Parathyroid adenoma (tissue), 2 donors: Measurements from ENCODE around the gene CLNK.

Experiments
- H2AFZ ChIP-seq: fragments of 300-600 bp; sonication (generic); one replicate; pipeline ENCODE4 v1.7.0; 2017; ENCODE audit warnings: antibody characterized with exemption, mild to moderate bottlenecking
- H3K27ac ChIP-seq: fragments of 300-600 bp; sonication (generic); one replicate; pipeline ENCODE4 v1.7.0; 2017
- H3K27me3 ChIP-seq: fragments of 300-600 bp; sonication (generic); one replicate; pipeline ENCODE4 v1.7.0; 2017; ENCODE audit warnings: low read length; ENCODE audit not compliant: control insufficient read depth, insufficient read depth
- H3K36me3 ChIP-seq: fragments of 300-600 bp; sonication (generic); one replicate; pipeline ENCODE4 v1.7.0; 2017; ENCODE audit warnings: low read length; ENCODE audit not compliant: control insufficient read depth, insufficient read depth
- H3K4me1 ChIP-seq: fragments of 300-600 bp; sonication (generic); one replicate; pipeline ENCODE4 v1.7.0; 2017; ENCODE audit warnings: control low read depth
- H3K4me2 ChIP-seq: fragments of 300-600 bp; sonication (generic); one replicate; pipeline ENCODE4 v1.7.0; 2017; ENCODE audit warnings: low read length
- H3K4me3 ChIP-seq: fragments of 300-600 bp; sonication (generic); one replicate; pipeline ENCODE4 v1.7.0; 2017; ENCODE audit warnings: low read depth, low read length
- H3K79me2 ChIP-seq: fragments of 300-600 bp; sonication (generic); one replicate; pipeline ENCODE4 v1.7.0; 2017; ENCODE audit warnings: control low read depth
- H3K9ac ChIP-seq: fragments of 300-600 bp; sonication (generic); one replicate; pipeline ENCODE4 v1.7.0; 2017; ENCODE audit warnings: mild to moderate bottlenecking
- H3K9me3 ChIP-seq: fragments of 300-600 bp; sonication (generic); one replicate; pipeline ENCODE4 v1.7.0; 2017; ENCODE audit warnings: low read length; ENCODE audit not compliant: control insufficient read depth
- TF ChIP-seq, protein P1 (sequence below): fragments of 300-600 bp; sonication (generic); IDR thresholded peaks from one replicate; pipeline ENCODE4 v1.7.0; 2017; ENCODE audit warnings: antibody characterized with exemption, mild to moderate bottlenecking
- donor health status: primary hyperparathyroidism.

The CLNK gene, protein sequence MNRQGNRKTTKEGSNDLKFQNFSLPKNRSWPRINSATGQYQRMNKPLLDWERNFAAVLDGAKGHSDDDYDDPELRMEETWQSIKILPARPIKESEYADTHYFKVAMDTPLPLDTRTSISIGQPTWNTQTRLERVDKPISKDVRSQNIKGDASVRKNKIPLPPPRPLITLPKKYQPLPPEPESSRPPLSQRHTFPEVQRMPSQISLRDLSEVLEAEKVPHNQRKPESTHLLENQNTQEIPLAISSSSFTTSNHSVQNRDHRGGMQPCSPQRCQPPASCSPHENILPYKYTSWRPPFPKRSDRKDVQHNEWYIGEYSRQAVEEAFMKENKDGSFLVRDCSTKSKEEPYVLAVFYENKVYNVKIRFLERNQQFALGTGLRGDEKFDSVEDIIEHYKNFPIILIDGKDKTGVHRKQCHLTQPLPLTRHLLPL

DNA sequence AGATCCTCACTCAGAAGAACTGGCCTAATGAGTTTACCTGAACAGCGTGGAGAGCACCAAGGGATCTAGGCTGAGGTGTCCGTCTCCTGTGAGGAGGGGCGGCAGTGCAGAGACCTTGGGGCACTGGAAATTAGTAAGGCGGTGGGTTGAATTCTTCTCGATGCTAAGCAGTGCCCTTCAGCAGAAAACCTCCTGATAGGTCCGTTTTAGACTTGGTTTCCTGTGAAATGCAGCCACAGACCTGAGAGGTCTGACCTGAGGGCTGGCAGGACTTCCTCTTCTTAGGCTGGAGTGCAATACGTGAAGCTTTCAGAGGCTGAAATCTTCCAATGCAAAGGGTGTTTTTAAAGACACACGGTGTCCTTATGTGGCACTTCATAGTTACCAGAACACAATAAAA lies at the start of gene CLNK:
CLNK (minus strand) TSS at position 138 of the 400 bp plus-strand sequence. CDS start 16,899 bp downstream, outside the sequence.
- no peak within 1 kb of the TSS for H3K9ac ChIP-seq
- no peaks in the 10 kb centered on the region for H3K36me3 ChIP-seq
- TF ChIP-seq, protein P1, sequence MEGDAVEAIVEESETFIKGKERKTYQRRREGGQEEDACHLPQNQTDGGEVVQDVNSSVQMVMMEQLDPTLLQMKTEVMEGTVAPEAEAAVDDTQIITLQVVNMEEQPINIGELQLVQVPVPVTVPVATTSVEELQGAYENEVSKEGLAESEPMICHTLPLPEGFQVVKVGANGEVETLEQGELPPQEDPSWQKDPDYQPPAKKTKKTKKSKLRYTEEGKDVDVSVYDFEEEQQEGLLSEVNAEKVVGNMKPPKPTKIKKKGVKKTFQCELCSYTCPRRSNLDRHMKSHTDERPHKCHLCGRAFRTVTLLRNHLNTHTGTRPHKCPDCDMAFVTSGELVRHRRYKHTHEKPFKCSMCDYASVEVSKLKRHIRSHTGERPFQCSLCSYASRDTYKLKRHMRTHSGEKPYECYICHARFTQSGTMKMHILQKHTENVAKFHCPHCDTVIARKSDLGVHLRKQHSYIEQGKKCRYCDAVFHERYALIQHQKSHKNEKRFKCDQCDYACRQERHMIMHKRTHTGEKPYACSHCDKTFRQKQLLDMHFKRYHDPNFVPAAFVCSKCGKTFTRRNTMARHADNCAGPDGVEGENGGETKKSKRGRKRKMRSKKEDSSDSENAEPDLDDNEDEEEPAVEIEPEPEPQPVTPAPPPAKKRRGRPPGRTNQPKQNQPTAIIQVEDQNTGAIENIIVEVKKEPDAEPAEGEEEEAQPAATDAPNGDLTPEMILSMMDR = no peak
- no peaks in the 10 kb centered on the region for H3K4me1 ChIP-seq
- no peak within 1 kb of the TSS for H2AFZ ChIP-seq
- no peak within 1 kb of the TSS for H3K27ac ChIP-seq
- no peaks in the 10 kb centered on the region for H3K79me2 ChIP-seq
- H3K9me3 ChIP-seq = no peaks in the 10 kb centered on the region
- H3K4me2 ChIP-seq = no peak within 1 kb of the TSS
- no peak within 1 kb of the TSS for H3K4me3 ChIP-seq
- H3K27me3 ChIP-seq = no peaks in the 10 kb centered on the region

DNA sequence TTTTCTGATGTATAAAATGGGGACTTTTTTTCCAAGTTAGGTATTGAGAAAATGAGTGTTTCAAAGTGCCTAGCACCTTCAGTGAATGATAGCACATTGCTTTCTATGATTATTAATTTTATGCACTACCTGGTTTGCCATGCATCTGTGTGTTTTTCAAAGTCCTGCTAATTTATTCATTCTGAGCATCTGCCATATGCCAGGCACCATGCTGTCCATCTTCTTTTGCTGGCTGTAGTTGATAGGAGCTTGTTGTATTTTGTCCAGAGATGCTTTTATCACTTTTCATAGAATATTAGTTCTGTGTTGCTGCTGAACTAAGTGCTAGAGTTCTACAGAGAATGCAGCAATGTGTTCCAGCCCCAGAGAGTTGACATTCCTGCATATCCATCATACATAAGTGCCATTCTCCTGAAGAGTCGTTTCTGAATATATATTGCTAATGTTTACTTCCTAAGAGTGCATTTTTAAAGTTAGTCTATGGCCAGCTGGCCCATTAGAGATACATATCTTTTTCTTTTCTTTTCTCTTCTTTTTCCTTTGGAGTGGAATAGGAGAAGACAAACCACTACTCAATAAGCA lies 49.0 kb upstream of the CLNK start:
- Histone ChIP-seq H3K4me2 (no peak overlapping the region), H3K4me1 (no peaks in the 10 kb centered on the region), H3K79me2 (no peaks in the 10 kb centered on the region), H3K27ac (no peak overlapping the region), H3K4me3 (no peak overlapping the region), H3K9ac (no peak overlapping the region), H3K36me3 (no peaks in the 10 kb centered on the region), H2AFZ (no peak overlapping the region), H3K27me3 (no peaks in the 10 kb centered on the region), H3K9me3 (no peaks in the 10 kb centered on the region)
- TF ChIP-seq, protein P1 = no peak

DNA sequence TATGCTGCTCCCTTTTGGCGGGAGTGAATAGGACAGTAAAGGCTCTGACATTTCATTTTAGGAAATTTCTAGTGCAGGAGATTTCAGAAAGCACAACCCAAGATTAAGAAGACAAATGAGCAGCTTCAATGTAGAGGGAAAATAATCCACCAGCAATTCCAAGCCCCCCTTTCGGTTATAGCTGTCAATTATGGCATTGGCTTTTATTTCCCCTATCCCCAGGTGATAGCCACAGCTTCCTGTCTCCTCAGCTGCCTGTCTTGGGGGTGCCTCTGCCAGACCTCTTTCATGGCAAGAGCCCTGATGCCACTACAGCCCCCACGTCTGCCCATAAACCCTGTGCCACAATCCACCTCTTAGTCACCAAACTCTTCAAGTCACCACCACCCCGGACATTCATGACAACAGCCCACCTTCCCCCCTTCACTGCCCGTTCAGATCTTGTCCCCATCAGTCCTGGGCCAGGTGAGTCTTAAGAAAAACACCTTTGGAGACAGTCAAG lies 48.4 kb upstream of the CLNK start:
- H2AFZ ChIP-seq = no peak overlapping the region
- TF ChIP-seq, protein P1 = no peak
- no peaks in the 10 kb centered on the region for H3K9me3 ChIP-seq
- H3K79me2 ChIP-seq = no peaks in the 10 kb centered on the region
- H3K4me2 ChIP-seq = no peak overlapping the region
- no peaks in the 10 kb centered on the region for H3K36me3 ChIP-seq
- H3K4me3 ChIP-seq = no peak overlapping the region
- H3K4me1 ChIP-seq = no peaks in the 10 kb centered on the region
- H3K27ac ChIP-seq = no peak overlapping the region
- no peak overlapping the region for H3K9ac ChIP-seq
- H3K27me3 ChIP-seq = no peaks in the 10 kb centered on the region

DNA sequence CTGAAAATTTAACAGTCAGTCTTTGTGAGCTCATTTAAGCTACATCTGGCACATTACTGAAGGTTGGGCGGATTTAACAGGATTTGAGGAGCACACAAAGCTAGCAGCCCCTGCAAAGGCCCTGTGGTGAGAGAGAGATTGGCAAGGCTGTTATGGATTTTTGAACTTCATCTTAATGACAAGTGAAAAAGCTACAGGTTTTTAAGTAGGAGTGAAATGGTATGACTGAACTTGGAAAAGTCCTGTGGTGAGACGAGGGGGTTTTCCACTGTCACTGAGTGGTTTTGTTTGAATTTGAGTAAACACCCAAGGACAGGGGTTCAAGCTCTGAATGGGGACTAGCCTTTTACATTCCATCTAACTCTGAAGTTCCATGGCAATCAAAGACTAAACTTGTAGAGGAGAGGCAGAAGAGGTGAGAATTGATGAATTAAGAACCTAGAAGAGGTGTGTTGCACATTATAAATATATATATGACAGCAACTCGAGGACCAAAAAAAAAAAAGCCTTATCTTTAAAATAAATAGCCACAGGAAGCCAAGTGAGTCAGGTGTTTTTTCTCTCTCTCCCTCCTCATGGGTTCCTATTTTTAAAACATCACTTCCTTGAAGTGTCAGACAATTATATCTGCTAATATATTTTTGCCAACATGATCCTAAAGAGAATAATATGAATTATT lies 47.8 kb upstream of the CLNK start:
- H3K4me3 ChIP-seq = no peak overlapping the region
- no peaks in the 10 kb centered on the region for H3K4me1 ChIP-seq
- H3K27ac ChIP-seq = no peak overlapping the region
- H2AFZ ChIP-seq = no peak overlapping the region
- H3K36me3 ChIP-seq = no peaks in the 10 kb centered on the region
- no peaks in the 10 kb centered on the region for H3K9me3 ChIP-seq
- no peaks in the 10 kb centered on the region for H3K27me3 ChIP-seq
- no peak overlapping the region for H3K9ac ChIP-seq
- H3K4me2 ChIP-seq = no peak overlapping the region
- TF ChIP-seq, protein P1 = no peak
- no peaks in the 10 kb centered on the region for H3K79me2 ChIP-seq
